SK-N-SH (cell line): Measurements from ENCODE around the gene MPV17. TPM values are rescaled to one million over a fixed set of nuclear protein-coding genes. Genes with fewer than 3 reads are reported as not detected.

ENCODE experiments used
- CTCF ChIA-PET: fragments of 300-600, 350-600 bp; formaldehyde crosslinking; extraction: SDS; loops from one replicate; lab custom pipeline; 2021; lab: Yijun Ruan, JAX
- POLR2A ChIA-PET: fragments of 350-600 bp; sonication (Branson Sonifier 250); formaldehyde crosslinking; extraction: SDS; loops from one replicate; lab custom pipeline; 2020; ENCODE audit warnings: antibody characterized with exemption, inconsistent platforms; lab: Yijun Ruan, JAX
- DNase-seq: peaks from one replicate; pipeline ENCODE4 v3.0.0; 2012
- H2AFZ ChIP-seq: fragments of 200-600 bp; sonication (generic); 2 replicates; pipeline ENCODE4 v1.8.1; 2016; ENCODE audit warnings: antibody characterized with exemption, mild to moderate bottlenecking, low read depth
- H3F3A ChIP-seq: fragments of 200-600 bp; sonication (generic); replicated peaks from 2 replicates; pipeline ENCODE3; 2016; ENCODE audit warnings: antibody characterized with exemption, mild to moderate bottlenecking; ENCODE audit not compliant: insufficient read depth
- H3K27ac ChIP-seq, 2 experiments: fragments of 200-500 bp in 1 of 2; fragments of 200-600 bp in 1 of 2; sonication (Bioruptor generic) in 1 of 2; sonication (generic), shearing (Covaris generic) in 1 of 2; 2 replicates each; pipeline versions ENCODE4 v1.5.1 to v1.6.1; 2014 to 2016; ENCODE audit warnings: low read depth in 2 of 2, inconsistent platforms in 1 of 2, low read length in 1 of 2, mild to moderate bottlenecking in 1 of 2, mixed read lengths in 1 of 2
- H3K27me3 ChIP-seq: fragments of 200-600 bp; sonication (generic), shearing (Covaris generic); 2 replicates; pipeline ENCODE4 v1.6.1; 2016; ENCODE audit warnings: mixed run types; ENCODE audit not compliant: insufficient read depth
- H3K36me3 ChIP-seq, 2 experiments: fragments of 200-500 bp in 1 of 2; fragments of 200-600 bp in 1 of 2; sonication (Bioruptor generic) in 1 of 2; sonication (generic) in 1 of 2; replicated peaks in 1 of 2; 2 replicates each; pipeline versions ENCODE3 to v1.5.1; 2014 to 2016; ENCODE audit warnings: low read length in 1 of 2, mild to moderate bottlenecking in 1 of 2; ENCODE audit not compliant: insufficient read depth in 2 of 2, control insufficient read depth in 1 of 2
- H3K4me1 ChIP-seq, 2 experiments: fragments of 200-500 bp in 1 of 2; fragments of 200-600 bp in 1 of 2; sonication (Bioruptor generic) in 1 of 2; sonication (generic), shearing (Covaris generic) in 1 of 2; 2 replicates each; pipeline versions ENCODE4 v1.5.1 to v1.6.1; 2014 to 2016; ENCODE audit warnings: low read depth in 1 of 2, low read length in 1 of 2, mixed run types in 1 of 2; ENCODE audit not compliant: insufficient read depth in 2 of 2, control insufficient read depth in 1 of 2
- H3K4me2 ChIP-seq: fragments of 200-600 bp; sonication (generic), shearing (Covaris generic); 2 replicates; pipeline ENCODE4 v1.6.1; 2017; ENCODE audit warnings: mixed run types
- H3K4me3 ChIP-seq, 2 experiments: fragments of 200-500 bp in 1 of 2; fragments of 200-600 bp in 1 of 2; sonication (Bioruptor generic) in 1 of 2; sonication (generic), shearing (Covaris generic) in 1 of 2; 2 replicates each; pipeline versions ENCODE4 v1.5.1 to v1.8.1; 2014 to 2016; ENCODE audit warnings: low read depth in 2 of 2, inconsistent platforms in 1 of 2, low read length in 1 of 2, mild to moderate bottlenecking in 1 of 2, mixed read lengths in 1 of 2, moderate library complexity in 1 of 2
- H3K79me2 ChIP-seq: fragments of 200-600 bp; sonication (generic); 2 replicates; pipeline ENCODE4 v1.8.1; 2017; ENCODE audit warnings: mild to moderate bottlenecking; ENCODE audit not compliant: insufficient read depth
- H3K9ac ChIP-seq: fragments of 200-600 bp; sonication (generic); 2 replicates; pipeline ENCODE4 v1.6.1; 2017; ENCODE audit warnings: mixed run types
- H3K9me2 ChIP-seq: fragments of 200-600 bp; sonication (generic); 2 replicates; pipeline ENCODE4 v1.6.1; 2017; ENCODE audit warnings: mixed run types
- H3K9me3 ChIP-seq: fragments of 200-600 bp; sonication (generic); 2 replicates; pipeline ENCODE4 v1.6.1; 2017; ENCODE audit warnings: mixed run types, mild to moderate bottlenecking, moderate library complexity
- H4K20me1 ChIP-seq: fragments of 200-600 bp; sonication (generic); 2 replicates; pipeline ENCODE4 v1.6.1; 2017; ENCODE audit warnings: mild to moderate bottlenecking, mixed run types; ENCODE audit not compliant: insufficient read depth
- EP300 ChIP-seq, 2 experiments: IDR thresholded peaks; 2 replicates each; pipeline versions ENCODE4 v1.4.0 to v1.6.1; 2012; ENCODE audit warnings: borderline replicate concordance in 1 of 2, low read depth in 1 of 2, low read length in 1 of 2
- FOSL2 ChIP-seq: IDR thresholded peaks from 2 replicates; pipeline ENCODE4 v1.4.0; 2012; ENCODE audit warnings: low read depth, mild to moderate bottlenecking, moderate library complexity, borderline replicate concordance
- FOXJ3 ChIP-seq: sonication (generic); formaldehyde crosslinking; IDR thresholded peaks from 2 replicates; pipeline ENCODE4 v1.5.1; 2020; ENCODE audit warnings: mild to moderate bottlenecking, missing genetic modification reagents
- MXI1 ChIP-seq: IDR thresholded peaks from 2 replicates; pipeline ENCODE4 v1.6.1; 2012; ENCODE audit warnings: mild to moderate bottlenecking, low read depth, low read length, improper control_type of control experiment
- NRF1 ChIP-seq: IDR thresholded peaks from 2 replicates; pipeline ENCODE4 v1.6.1; 2012; ENCODE audit warnings: low read depth, mild to moderate bottlenecking, low read length
- POLR2AphosphoS5 ChIP-seq: IDR thresholded peaks from 2 replicates; pipeline ENCODE4 v1.6.1; 2012; ENCODE audit warnings: low read depth, low read length
- REST ChIP-seq: IDR thresholded peaks from 2 replicates; pipeline ENCODE4 v1.6.1; 2012; ENCODE audit warnings: mild to moderate bottlenecking, low read depth, low read length, moderate library complexity
- RFX5 ChIP-seq: IDR thresholded peaks from 2 replicates; pipeline ENCODE4 v1.6.1; 2012; ENCODE audit warnings: mild to moderate bottlenecking, improper control_type of control experiment, low read length
- SIN3A ChIP-seq: IDR thresholded peaks from 2 replicates; pipeline ENCODE4 v1.6.1; 2012; ENCODE audit warnings: low read depth, mild to moderate bottlenecking, low read length, moderate library complexity, borderline replicate concordance
- TEAD4 ChIP-seq: IDR thresholded peaks from 2 replicates; pipeline ENCODE4 v1.4.0; 2012; ENCODE audit warnings: mild to moderate bottlenecking, borderline replicate concordance; ENCODE audit not compliant: insufficient read depth
- USF1 ChIP-seq: IDR thresholded peaks from 2 replicates; pipeline ENCODE4 v1.4.0; 2012; ENCODE audit warnings: low read depth, borderline replicate concordance
- ZBTB33 ChIP-seq: IDR thresholded peaks from 2 replicates; pipeline ENCODE4 v1.4.0; 2012; ENCODE audit warnings: low read depth, borderline replicate concordance
- WGBS: methylation state at CpG from one replicate; pipeline ENCODE4 v1.1.6; 2017; ENCODE audit warnings: low lambda C conversion rate; 5-methylcytosine and 5-hydroxymethylcytosine counted together
- polyA plus RNA-seq, 3 experiments: library from polyadenylated mRNA; depleted of rRNA; stranded (reverse); fragments of >200 nt; gene quantifications; 2 replicates each; pipeline ENCODE4 v1.2.3, GENCODE V29; 2012
- TF ChIP-seq, protein P1 (sequence below): fragments of 150-350 bp; IDR thresholded peaks from 2 replicates; pipeline ENCODE4 v1.6.1; 2017; ENCODE audit warnings: antibody characterized with exemption, low read length, low read depth, borderline replicate concordance
- TF ChIP-seq, protein P2 (sequence below): IDR thresholded peaks from 2 replicates; pipeline ENCODE4 v1.4.0; 2012; ENCODE audit warnings: low read depth

MPV17 gene
- polyA plus RNA-seq, 1 of the 3 experiments (the other 2 are of a cell fraction), result 255 TPM

- no peak for DNase-seq
- ChIA-PET POLR2A (interaction anchor here (0.6 to 0.7 kb wide), 2 partner anchors 47 to 364 kb away, joined by 3 read pairs; partner anchors contain the start of gene PPM1G), CTCF (interaction anchor here (1.3 to 2.2 kb wide), 2 partner anchors 83 to 321 kb away, joined by 3 to 7 read pairs; no protein-coding TSS in a partner anchor)
- Histone ChIP-seq H3K36me3 (peaks cover 34 to 37% of the 10 kb centered on the region in 2 experiments), H2AFZ (no peak overlapping the region), H3K27me3 (no peaks in the 10 kb centered on the region), H3K4me2 (no peak overlapping the region), H4K20me1 (peaks cover 4% of the 10 kb centered on the region; the same call in 1 of the 2 replicates), H3K9me3 (no peaks in the 10 kb centered on the region), H3F3A (peaks cover 22% of the 10 kb centered on the region), H3K27ac (no peak overlapping the region), H3K79me2 (peaks cover 38% of the 10 kb centered on the region), H3K4me3 (no peak overlapping the region), H3K4me1 (peaks cover 0 to 5% of the 10 kb centered on the region in 2 experiments; a peak in 1 of 4 replicates), H3K9me2 (no peaks in the 10 kb centered on the region), H3K9ac (no peak overlapping the region)
- 87% methylated on average over 4 of the region's 4 CpGs for WGBS
- no peak for TF ChIP-seq TEAD4
- TF ChIP-seq POLR2AphosphoS5, result peak; percentile 61
- TF ChIP-seq, all 33 proteins: peak for 1
Measured at GRCh38 chr2:27362678-27363420, 40.0 kb upstream of the MPV17 start.

- Histone ChIP-seq H3F3A (peaks cover 23% of the 10 kb centered on the region), H3K9me2 (no peaks in the 10 kb centered on the region), H3K4me2 (peak within 1 kb of the TSS; percentile 91), H3K9me3 (no peaks in the 10 kb centered on the region), H3K4me3 (peak within 1 kb of the TSS; percentile 87 to 93), H4K20me1 (peaks cover 4% of the 10 kb centered on the region; the same call in 1 of the 2 replicates), H3K27me3 (no peaks in the 10 kb centered on the region), H3K36me3 (peaks cover 0 to 7% of the 10 kb centered on the region in 2 experiments), H2AFZ (peak within 1 kb of the TSS; percentile 80), H3K4me1 (peaks cover 7 to 19% of the 10 kb centered on the region in 2 experiments; a peak in 3 of 4 replicates), H3K9ac (peak within 1 kb of the TSS; percentile 87), H3K27ac (peak within 1 kb of the TSS; percentile 90 to 93), H3K79me2 (peaks cover 78% of the 10 kb centered on the region)
- peak; percentile 97 for DNase-seq
- POLR2A ChIA-PET, result interaction anchor here (0.5 to 2.8 kb wide), 18 partner anchors 8 to 284 kb away, joined by 3 to 24 read pairs (median 6); partner anchors contain the start of genes EIF2B4, MPV17, NRBP1 and PPM1G
- CTCF ChIA-PET, result interaction anchor here (0.8 to 2.5 kb wide), 6 partner anchors 12 to 91 kb away, joined by 3 to 16 read pairs (median 3); partner anchors contain the start of genes EIF2B4, SNX17 and ZNF513
- WGBS, result 1% methylated on average over 38 of the region's 67 CpGs
- TF ChIP-seq, protein P1, sequence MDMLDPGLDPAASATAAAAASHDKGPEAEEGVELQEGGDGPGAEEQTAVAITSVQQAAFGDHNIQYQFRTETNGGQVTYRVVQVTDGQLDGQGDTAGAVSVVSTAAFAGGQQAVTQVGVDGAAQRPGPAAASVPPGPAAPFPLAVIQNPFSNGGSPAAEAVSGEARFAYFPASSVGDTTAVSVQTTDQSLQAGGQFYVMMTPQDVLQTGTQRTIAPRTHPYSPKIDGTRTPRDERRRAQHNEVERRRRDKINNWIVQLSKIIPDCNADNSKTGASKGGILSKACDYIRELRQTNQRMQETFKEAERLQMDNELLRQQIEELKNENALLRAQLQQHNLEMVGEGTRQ, result no peak; the same call in 1 of the 2 replicates
- TF ChIP-seq USF1 (0 out of 2 replicates have a peak, but pooled peaks have one; percentile 19), REST (peak; percentile 46; the same call in 1 of the 2 replicates), RFX5 (no peak; the same call in 1 of the 2 replicates), MXI1 (peak; percentile 98), EP300 (IDR thresholded peaks at IDR 0.05; ENCODE audit: borderline replicate concordance in 1 of 2, low read depth in 1 of 2, low read length in 1 of 2) (peak in 1 of 2 experiments; percentile 24; a peak in 1 of 4 replicates), FOSL2 (no peak; the same call in 1 of the 2 replicates), ZBTB33 (peak; percentile 88), NRF1 (peak; percentile 77), FOXJ3 (CRISPR knock-in tag) (peak; percentile 37), SIN3A (peak; percentile 75)
- TF ChIP-seq, protein P2, sequence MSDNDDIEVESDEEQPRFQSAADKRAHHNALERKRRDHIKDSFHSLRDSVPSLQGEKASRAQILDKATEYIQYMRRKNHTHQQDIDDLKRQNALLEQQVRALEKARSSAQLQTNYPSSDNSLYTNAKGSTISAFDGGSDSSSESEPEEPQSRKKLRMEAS, result peak; percentile 92
Measured at GRCh38 chr2:27356382-27357181, 33.7 kb upstream of the MPV17 start, which contains the start of gene GTF3C2. Gene GTF3C2 (minus strand): TSS chr2:27356764. CDS start chr2:27343554, 13,210 bp downstream.
